Stimulated activated CD4-positive, alpha-beta T cell treated with anti-CD3 and anti-CD28 coated beads, TNF-alpha, amount 100 ng/mL, for 24 hours (primary cell): Measurements from ENCODE around the gene SLC25A13.

ENCODE experiments used
- DNase-seq, 3 experiments: peaks; one replicate each; pipeline ENCODE4 v3.0.0-alpha.2; 2020; ENCODE audit warnings: low read depth in 3 of 3

The SLC25A13 gene

GRCh38 chr7:96097835-96098234 lies 224.1 kb downstream of the SLC25A13 start:
- no peak for DNase-seq

- no peak for DNase-seq
Measured at GRCh38 chr7:96093435-96093834, 228.5 kb downstream of the SLC25A13 start.

- DNase-seq: no peak
Measured at GRCh38 chr7:96090756-96091155, 231.1 kb downstream of the SLC25A13 start.

GRCh38 chr7:96089511-96089910 lies 232.4 kb downstream of the SLC25A13 start:
- DNase-seq: no peak

GRCh38 chr7:96088579-96088978 lies 233.3 kb downstream of the SLC25A13 start:
- DNase-seq: no peak

GRCh38 chr7:96085953-96086352 lies 235.9 kb downstream of the SLC25A13 start:
- DNase-seq: no peak

GRCh38 chr7:96084881-96085553 lies 236.9 kb downstream of the SLC25A13 start:
- DNase-seq: no peak

GRCh38 chr7:96080027-96080426 lies 241.9 kb downstream of the SLC25A13 start:
- no peak for DNase-seq

- DNase-seq: no peak
Measured at GRCh38 chr7:96076350-96076707, 245.6 kb downstream of the SLC25A13 start.

- peak; percentile 8 to 38 (median 22) for DNase-seq
Measured at GRCh38 chr7:96075510-96076349, 246.2 kb downstream of the SLC25A13 start.

GRCh38 chr7:96074871-96075270 lies 247.0 kb downstream of the SLC25A13 start:
- no peak for DNase-seq
